Endothelial cell of umbilical vein (primary cell): ENCODE measurements around the gene TTC34. TPM values are rescaled to one million over a fixed set of nuclear protein-coding genes. Genes with fewer than 3 reads are reported as not detected.

ENCODE experiments used
- BruUV-seq: library from RNA; stranded (reverse); fragments of 400-500 nt; replicated peaks from 2 replicates; lab custom pipeline; 2021; lab: Mats Ljungman, UMichigan
- CTCF ChIA-PET: fragments of 300-600, 350-600 bp; sonication (Branson Sonifier 250); formaldehyde crosslinking; loops from one replicate; lab custom pipeline; 2021; ENCODE audit warnings: antibody characterized with exemption, inconsistent platforms; lab: Charles Lee
- POLR2A ChIA-PET: fragments of 300-600, 350-600 bp; sonication (Branson Sonifier 250); formaldehyde crosslinking; loops from one replicate; lab custom pipeline; 2021; ENCODE audit warnings: antibody characterized with exemption, inconsistent platforms; lab: Charles Lee
- DNase-seq: peaks from one replicate; pipeline ENCODE4 v3.0.0-alpha.2; 2011; ENCODE audit warnings: low read depth, low spot score
- FAIRE-seq: peaks from 2 replicates; lab custom pipeline; 2011; peaks lifted over from hg19 to GRCh38; lab: Jason Lieb, UNC
- H2AFZ ChIP-seq: 2 replicates; pipeline ENCODE4 v1.6.0; 2012; ENCODE audit warnings: low read depth, low read length, control low read depth, inconsistent platforms
- H3K27ac ChIP-seq: 2 replicates; pipeline ENCODE4 v1.5.1; 2011; ENCODE audit warnings: low read depth, mild to moderate bottlenecking, control low read depth, low read length, moderate library complexity; ENCODE audit not compliant: insufficient read depth
- H3K27me3 ChIP-seq, 2 experiments: 2 replicates each; pipeline versions ENCODE4 v1.6.0 to v1.6.1; 2011; ENCODE audit warnings: low read length in 2 of 2, mixed read lengths in 1 of 2; ENCODE audit not compliant: control insufficient read depth in 2 of 2, insufficient read depth in 2 of 2
- H3K36me3 ChIP-seq, 2 experiments: 2 replicates in 1 of 2; 3 replicates in 1 of 2; pipeline ENCODE4 v1.5.1; 2011; ENCODE audit warnings: low read length in 2 of 2, mild to moderate bottlenecking in 1 of 2, moderate library complexity in 1 of 2; ENCODE audit not compliant: control insufficient read depth in 2 of 2, insufficient read depth in 2 of 2; ENCODE audit errors: extremely low read depth in 1 of 2
- H3K4me1 ChIP-seq: 3 replicates; pipeline ENCODE4 v1.5.1; 2011; ENCODE audit warnings: mild to moderate bottlenecking, low read length; ENCODE audit not compliant: control insufficient read depth, insufficient read depth; ENCODE audit errors: extremely low read depth
- H3K4me2 ChIP-seq: 2 replicates; pipeline ENCODE4 v1.6.1; 2011; ENCODE audit warnings: low read length, control low read depth, mixed read lengths; ENCODE audit not compliant: insufficient read depth
- H3K4me3 ChIP-seq, 3 experiments: fragments of 200-600 bp in 1 of 3; sonication (generic), shearing (Covaris generic) in 1 of 3; replicated peaks in 1 of 3; 2 replicates each; pipeline ENCODE4 v1.5.1; 2011 to 2016; ENCODE audit warnings: control low read depth in 3 of 3, low read length in 3 of 3, mild to moderate bottlenecking in 2 of 3, inconsistent platforms in 1 of 3, low read depth in 1 of 3, moderate library complexity in 1 of 3; ENCODE audit not compliant: insufficient read depth in 1 of 3
- H3K79me2 ChIP-seq: 2 replicates; pipeline ENCODE4 v1.6.0; 2012; ENCODE audit warnings: low read length, inconsistent platforms; ENCODE audit not compliant: control insufficient read depth, insufficient read depth
- H3K9ac ChIP-seq: replicated peaks from 2 replicates; pipeline ENCODE3; 2011; ENCODE audit warnings: low read length, control low read depth; ENCODE audit not compliant: insufficient read depth; ENCODE audit errors: extremely low read depth
- H3K9me1 ChIP-seq: replicated peaks from 3 replicates; pipeline ENCODE4 v1.6.0; 2011; ENCODE audit warnings: mild to moderate bottlenecking, low read length; ENCODE audit not compliant: control insufficient read depth, insufficient read depth; ENCODE audit errors: extremely low read depth
- H3K9me3 ChIP-seq: replicated peaks from 2 replicates; pipeline ENCODE4 v1.5.1; 2012; ENCODE audit warnings: low read length, inconsistent platforms; ENCODE audit not compliant: control insufficient read depth, insufficient read depth
- H4K20me1 ChIP-seq: replicated peaks from 2 replicates; pipeline ENCODE3; 2011; ENCODE audit warnings: mild to moderate bottlenecking, low read length; ENCODE audit not compliant: control insufficient read depth, insufficient read depth; ENCODE audit errors: extremely low read depth
- CTCF ChIP-seq, 2 donors: IDR thresholded peaks; 1 replicate in 1 of 2; 2 replicates in 1 of 2; pipeline ENCODE4 v1.5.1; 2011; ENCODE audit warnings: low read length in 2 of 2, mild to moderate bottlenecking in 2 of 2, moderate library complexity in 2 of 2, control low read depth in 1 of 2, inconsistent platforms in 1 of 2, low read depth in 1 of 2; ENCODE audit not compliant: insufficient read depth in 1 of 2; ENCODE audit errors: extremely low read depth in 1 of 2
- EZH2 ChIP-seq: IDR thresholded peaks from 2 replicates; pipeline ENCODE4 v1.6.1; 2012; ENCODE audit warnings: borderline replicate concordance, low read depth, mild to moderate bottlenecking, moderate library complexity, low read length, inconsistent platforms; ENCODE audit not compliant: severe bottlenecking
- FOS ChIP-seq: IDR thresholded peaks from 2 replicates; pipeline ENCODE4 v1.6.1; 2011; ENCODE audit warnings: mild to moderate bottlenecking, low read length, moderate library complexity, borderline replicate concordance; ENCODE audit not compliant: insufficient read depth
- GATA2 ChIP-seq: IDR thresholded peaks from 2 replicates; pipeline ENCODE4 v1.7.0; 2011; ENCODE audit warnings: low read depth, mild to moderate bottlenecking, moderate library complexity, mixed read lengths, low read length; ENCODE audit not compliant: insufficient read length, insufficient read depth
- JUN ChIP-seq: IDR thresholded peaks from 2 replicates; pipeline ENCODE4 v1.6.1; 2011; ENCODE audit warnings: borderline replicate concordance, low read depth; ENCODE audit not compliant: insufficient read length, insufficient read depth
- MYC ChIP-seq: IDR thresholded peaks from one replicate; pipeline ENCODE4 v1.6.1; 2011; ENCODE audit warnings: mild to moderate bottlenecking, low read depth, low read length
- POLR2A ChIP-seq: IDR thresholded peaks from 2 replicates; pipeline ENCODE4 v1.6.1; 2012; ENCODE audit warnings: low read depth, mild to moderate bottlenecking, control low read depth, low read length
- POLR2AphosphoS5 ChIP-seq: IDR thresholded peaks from 2 replicates; pipeline ENCODE4 v1.6.1; 2012; ENCODE audit warnings: low read depth, mild to moderate bottlenecking, control low read depth, low read length, moderate library complexity; ENCODE audit not compliant: insufficient read depth
- dilution Hi-C: fragments of 300-500 bp; cut with MboI; formaldehyde crosslinking; loops from one replicate; pipeline ENCODE4 v1.15.0; 2019; ENCODE audit warnings: low sequenced_read_pairs; ENCODE audit not compliant: extremely low pct_ligation_motif_present
- intact Hi-C: fragments of 100-400 bp; cut with micrococcal nuclease; formaldehyde crosslinking; loops from one replicate; pipeline ENCODE4 v1.10.0; 2022
- polyA plus RNA-seq, 4 experiments: library from polyadenylated mRNA; depleted of rRNA in 3 of 4; stranded (reverse) in 3 of 4; unstranded in 1 of 4; fragments of >200 nt; gene quantifications; 2 replicates each; pipeline versions ENCODE4 v1.2.1 to v1.2.3, GENCODE V29; 2011 to 2012; ENCODE audit warnings: missing spikeins in 1 of 4
- total RNA-seq: library from RNA; stranded (reverse); gene quantifications from 2 replicates; pipeline ENCODE4 v1.2.3, GENCODE V29; 2021
- TF ChIP-seq, protein P1 (sequence below): IDR thresholded peaks from 2 replicates; pipeline ENCODE4 v1.6.1; 2011; ENCODE audit not compliant: insufficient read depth, insufficient read length

The TTC34 gene
- total and polyA plus RNA-seq, 2 donors (not counting 3 experiments of a cell fraction or from before 2014, with no cell fraction given) = 0.08 to 0.77 TPM

DNA sequence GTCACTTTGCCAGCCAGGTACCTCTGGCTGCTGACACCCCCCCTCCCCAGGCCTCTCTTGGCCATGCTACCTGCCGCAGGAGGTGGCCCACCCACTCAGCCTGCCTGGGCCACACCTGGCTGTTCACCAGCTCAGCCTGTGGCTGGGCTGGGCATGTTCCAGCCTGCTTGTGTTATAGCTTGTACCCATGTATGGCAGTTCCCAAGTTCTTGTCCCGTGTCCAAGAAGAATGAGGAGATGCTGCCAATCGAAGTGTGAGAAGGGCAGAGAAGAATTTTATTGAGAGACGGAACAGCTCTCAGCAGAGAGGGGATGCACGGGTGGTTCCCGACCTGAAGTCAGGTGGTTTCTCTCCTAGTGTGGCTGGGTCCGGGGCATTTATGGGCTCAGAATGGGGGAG, 164.8 kb downstream of the TTC34 start:
- Histone ChIP-seq H3K79me2 (no peaks in the 10 kb centered on the region), H3K4me2 (no peak overlapping the region), H3K9me3 (peaks cover 1% of the 10 kb centered on the region), H3K9me1 (no peaks in the 10 kb centered on the region), H3K9ac (no peak overlapping the region), H4K20me1 (no peaks in the 10 kb centered on the region), H3K4me1 (peaks cover under 1% of the 10 kb centered on the region), H3K4me3 (no peak overlapping the region), H2AFZ (no peak overlapping the region), H3K27ac (no peak overlapping the region), H3K27me3 (no peaks in the 10 kb centered on the region), H3K36me3 (no peaks in the 10 kb centered on the region)
- CTCF ChIA-PET = no interaction called here
- intact Hi-C loops (no loop called here), dilution Hi-C loops (no loop called here)
- FAIRE-seq (no peak), DNase-seq (no peak)
- BruUV-seq = no TSS peak
- POLR2A ChIA-PET = no interaction called here
- TF ChIP-seq, protein P1, sequence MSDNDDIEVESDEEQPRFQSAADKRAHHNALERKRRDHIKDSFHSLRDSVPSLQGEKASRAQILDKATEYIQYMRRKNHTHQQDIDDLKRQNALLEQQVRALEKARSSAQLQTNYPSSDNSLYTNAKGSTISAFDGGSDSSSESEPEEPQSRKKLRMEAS = no peak
- TF ChIP-seq POLR2AphosphoS5 (no peak), GATA2 (no peak), JUN (no peak), POLR2A (no peak), FOS (no peak), CTCF (IDR thresholded peaks at IDR 0.05; ENCODE audit: extremely low read depth in 1 of 2, insufficient read depth in 1 of 2, low read depth in 1 of 2, low read length in 2 of 2) (no peak), EZH2 (no peak), MYC (no peak)
